GM23248 (cell line): ENCODE results near the gene FOXP3. TPM values are rescaled to one million over a fixed set of nuclear protein-coding genes. Genes with fewer than 3 reads are reported as not detected.

Experiments
- DNase-seq: peaks from one replicate; pipeline ENCODE4 v3.0.0-alpha.2; 2015
- H2AFZ ChIP-seq: fragments of 200-600 bp; sonication (generic); 2 replicates; pipeline ENCODE4 v1.6.1; 2016; ENCODE audit warnings: antibody characterized with exemption
- H3F3A ChIP-seq: fragments of 200-600 bp; sonication (generic); 2 replicates; pipeline ENCODE4 v1.6.1; 2016; ENCODE audit warnings: mild to moderate bottlenecking, antibody characterized with exemption, mixed run types; ENCODE audit not compliant: insufficient read depth
- H3K27ac ChIP-seq: fragments of 200-600 bp; sonication (generic); 2 replicates; pipeline ENCODE4 v1.5.1; 2016; ENCODE audit warnings: mild to moderate bottlenecking
- H3K27me3 ChIP-seq: fragments of 200-600 bp; sonication (generic); replicated peaks from 2 replicates; pipeline ENCODE4 v1.6.1; 2016; ENCODE audit warnings: mild to moderate bottlenecking; ENCODE audit not compliant: insufficient read depth
- H3K36me3 ChIP-seq: fragments of 200-600 bp; sonication (generic); 2 replicates; pipeline ENCODE4 v1.6.1; 2016; ENCODE audit warnings: low read depth, mild to moderate bottlenecking
- H3K4me1 ChIP-seq: fragments of 200-600 bp; sonication (generic); 2 replicates; pipeline ENCODE4 v1.6.1; 2016; ENCODE audit warnings: mild to moderate bottlenecking; ENCODE audit not compliant: insufficient read depth
- H3K4me2 ChIP-seq: fragments of 200-600 bp; sonication (generic); one replicate; pipeline ENCODE4 v1.6.1; 2016; ENCODE audit warnings: mild to moderate bottlenecking; ENCODE audit not compliant: unreplicated experiment
- H3K4me3 ChIP-seq: fragments of 200-600 bp; sonication (generic); 2 replicates; pipeline ENCODE4 v1.5.1; 2016; ENCODE audit warnings: mild to moderate bottlenecking
- H3K79me2 ChIP-seq: fragments of 200-600 bp; sonication (generic); 2 replicates; pipeline ENCODE4 v1.6.1; 2016; ENCODE audit warnings: mild to moderate bottlenecking; ENCODE audit not compliant: insufficient read depth
- H3K9ac ChIP-seq: fragments of 200-600 bp; sonication (generic); 2 replicates; pipeline ENCODE4 v1.6.1; 2016; ENCODE audit warnings: mild to moderate bottlenecking
- H3K9me2 ChIP-seq: fragments of 200-600 bp; sonication (generic); 2 replicates; pipeline ENCODE4 v1.6.1; 2016; ENCODE audit warnings: mixed run types, mild to moderate bottlenecking, moderate library complexity; ENCODE audit not compliant: insufficient read depth
- H3K9me3 ChIP-seq: fragments of 200-600 bp; sonication (generic); one replicate; pipeline ENCODE4 v1.6.1; 2017; ENCODE audit warnings: low read depth
- H4K20me1 ChIP-seq: fragments of 200-600 bp; sonication (generic); 2 replicates; pipeline ENCODE4 v1.6.0; 2016; ENCODE audit not compliant: insufficient read depth
- EZH2 ChIP-seq: fragments of 200-600 bp; sonication (generic); IDR thresholded peaks from 2 replicates; pipeline ENCODE4 v1.6.1; 2018; ENCODE audit warnings: antibody characterized with exemption, mild to moderate bottlenecking; ENCODE audit not compliant: insufficient read depth, poor library complexity, severe bottlenecking
- EZH2phosphoT487 ChIP-seq: fragments of 200-600 bp; sonication (generic); IDR thresholded peaks from 2 replicates; pipeline ENCODE4 v1.6.1; 2018; ENCODE audit warnings: antibody characterized with exemption, moderate library complexity, mild to moderate bottlenecking, low read depth; ENCODE audit not compliant: insufficient read depth
- WGBS, 2 experiments: methylation state at CpG; one replicate each; pipeline ENCODE4 v1.1.6; 2015 to 2017; ENCODE audit warnings: low lambda C conversion rate in 2 of 2, low coverage in 1 of 2; ENCODE audit errors: missing lambda C conversion rate in 2 of 2; 5-methylcytosine and 5-hydroxymethylcytosine counted together
- in situ Hi-C: fragments of 300-500 bp; cut with MboI; formaldehyde crosslinking; loops from 2 replicates; pipeline ENCODE4 v1.15.0; 2020
- polyA plus RNA-seq: library from polyadenylated mRNA; unstranded; fragments of >200 nt; fragmentation: Nextera tagmentation; extraction: Ambion mirVana; gene quantifications from 2 replicates; pipeline ENCODE4 v1.2.1, GENCODE V29; 2016
- total RNA-seq: library from RNA; depleted of rRNA; stranded (reverse); fragments of >200 nt; shearing (Covaris generic); gene quantifications from 2 replicates; pipeline ENCODE4 v1.2.3, GENCODE V29; 2014

The FOXP3 gene
- total and polyA plus RNA-seq, 2 experiments from 2014 or later, result 0.08 TPM; not detected in 1

DNA sequence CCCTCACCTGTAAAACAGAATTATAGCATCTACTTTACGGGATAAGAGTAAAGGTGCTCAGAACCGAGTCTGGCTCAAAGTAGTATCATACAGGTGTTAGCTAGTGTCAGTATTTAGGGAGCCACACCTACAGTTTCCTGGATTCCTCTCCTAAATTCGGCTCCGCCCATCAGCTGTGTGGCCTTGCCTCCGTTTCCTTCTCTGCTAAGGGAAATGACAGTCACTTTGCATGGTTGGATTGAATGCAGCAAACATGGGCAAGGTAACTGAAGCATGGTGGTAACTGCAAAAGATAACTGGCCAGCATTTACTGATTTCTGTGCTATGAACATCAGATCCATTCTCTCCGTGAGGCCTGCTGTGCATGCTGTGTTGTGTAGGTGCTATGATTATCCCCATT is 7.9 kb upstream of the FOXP3 start:
- Histone ChIP-seq H3K79me2 (peaks cover 36% of the 10 kb centered on the region), H3K27me3 (no peaks in the 10 kb centered on the region), H3K9ac (no peak overlapping the region), H3K4me3 (no peak overlapping the region), H3K4me2 (no peak overlapping the region), H3F3A (no peaks in the 10 kb centered on the region), H3K27ac (no peak overlapping the region), H3K9me3 (no peaks in the 10 kb centered on the region), H4K20me1 (no peaks in the 10 kb centered on the region), H3K36me3 (no peaks in the 10 kb centered on the region), H3K9me2 (no peaks in the 10 kb centered on the region), H3K4me1 (peaks cover 6% of the 10 kb centered on the region; the same call in 1 of the 2 replicates), H2AFZ (no peak overlapping the region)
- WGBS, 2 experiments, result 53 to 56% methylated on average over 6 of the region's 6 CpGs
- in situ Hi-C loops, result no loop called here
- DNase-seq, result no peak
- no peak for TF ChIP-seq EZH2phosphoT487
- TF ChIP-seq EZH2, result no peak

DNA sequence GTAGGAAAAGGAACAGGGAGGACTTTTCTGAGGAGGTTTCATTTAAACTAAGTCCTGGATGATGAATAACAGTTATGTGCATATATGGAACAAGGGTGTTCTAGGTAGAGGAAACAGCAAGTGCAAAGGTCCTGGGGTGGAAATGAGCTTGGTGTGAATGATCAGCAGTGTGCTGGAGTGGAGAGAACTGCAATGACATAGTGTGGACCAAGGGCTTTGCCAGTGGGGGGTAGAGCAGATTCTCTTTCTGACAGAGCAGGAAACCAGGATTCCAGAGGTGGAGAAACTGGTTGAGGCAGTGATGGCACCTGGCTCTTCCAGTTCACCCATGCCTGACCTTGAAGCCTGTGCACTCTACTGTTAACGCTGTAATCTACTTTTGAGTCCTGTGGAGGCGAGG is 6.8 kb upstream of the FOXP3 start:
- Histone ChIP-seq H3K79me2 (peaks cover 36% of the 10 kb centered on the region), H2AFZ (no peak overlapping the region), H3F3A (no peaks in the 10 kb centered on the region), H3K9me2 (no peaks in the 10 kb centered on the region), H4K20me1 (no peaks in the 10 kb centered on the region), H3K4me2 (no peak overlapping the region), H3K27ac (no peak overlapping the region), H3K9me3 (no peaks in the 10 kb centered on the region), H3K4me3 (no peak overlapping the region), H3K36me3 (no peaks in the 10 kb centered on the region), H3K4me1 (peaks cover 6% of the 10 kb centered on the region; the same call in 1 of the 2 replicates), H3K9ac (no peak overlapping the region), H3K27me3 (no peaks in the 10 kb centered on the region)
- no peak for DNase-seq
- no peak for TF ChIP-seq EZH2
- TF ChIP-seq EZH2phosphoT487, result no peak
- in situ Hi-C loops, result no loop called here
- WGBS, 2 experiments, result 80 to 94% methylated on average over 1 to 2 of the region's 2 CpGs

DNA sequence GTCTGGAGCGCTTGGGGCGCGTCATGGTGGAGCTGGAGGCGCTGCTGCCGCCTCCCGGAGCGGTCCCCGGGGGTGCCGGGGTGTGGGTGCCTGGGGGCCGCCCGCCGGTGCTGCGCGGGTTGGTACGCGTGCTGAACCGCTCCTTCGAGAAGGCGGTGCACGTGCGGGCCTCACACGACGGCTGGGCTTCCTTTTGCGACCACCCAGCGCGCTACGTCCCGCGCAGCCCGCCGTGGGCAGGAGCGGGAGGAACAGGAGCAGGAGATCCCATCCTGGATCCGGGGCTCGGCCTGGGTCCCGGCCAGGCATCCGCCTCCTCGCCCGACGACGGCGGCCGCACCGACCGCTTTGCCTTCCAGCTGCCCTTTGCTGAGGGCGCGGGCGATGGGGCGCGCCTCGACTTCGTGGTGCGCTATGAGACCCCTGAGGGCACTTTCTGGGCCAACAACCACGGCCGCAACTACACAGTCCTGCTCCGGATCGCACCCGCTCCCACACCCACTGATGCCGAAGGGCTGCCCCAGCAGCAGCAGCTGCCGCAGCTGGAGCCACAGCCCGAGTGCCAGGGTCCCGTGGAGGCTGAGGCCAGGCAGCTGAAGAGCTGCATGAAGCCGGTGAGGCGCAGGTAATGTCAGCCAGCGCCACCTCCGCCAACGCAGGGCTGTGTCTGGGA is 5.9 kb upstream of the FOXP3 start:
- no peaks in the 10 kb centered on the region for H4K20me1 ChIP-seq
- peak; percentile 19 for DNase-seq
- in situ Hi-C loops, result no loop called here
- H3K4me3 ChIP-seq, result peak overlapping the region; percentile 78
- no peaks in the 10 kb centered on the region for H3F3A ChIP-seq
- TF ChIP-seq EZH2phosphoT487, result no peak
- no peak for TF ChIP-seq EZH2
- no peaks in the 10 kb centered on the region for H3K9me3 ChIP-seq
- no peaks in the 10 kb centered on the region for H3K9me2 ChIP-seq
- H3K36me3 ChIP-seq, result no peaks in the 10 kb centered on the region
- H3K4me2 ChIP-seq, result peak overlapping the region; percentile 18
- 54 to 93% methylated on average over 13 to 28 of the region's 66 CpGs for WGBS, 2 experiments
- no peak overlapping the region; the same call in 1 of the 2 replicates for H2AFZ ChIP-seq
- peaks cover 36% of the 10 kb centered on the region for H3K79me2 ChIP-seq
- peaks cover 6% of the 10 kb centered on the region; the same call in 1 of the 2 replicates for H3K4me1 ChIP-seq
- peak overlapping the region; percentile 99 for H3K27ac ChIP-seq
- no peaks in the 10 kb centered on the region for H3K27me3 ChIP-seq
- H3K9ac ChIP-seq, result peak overlapping the region; percentile 91

DNA sequence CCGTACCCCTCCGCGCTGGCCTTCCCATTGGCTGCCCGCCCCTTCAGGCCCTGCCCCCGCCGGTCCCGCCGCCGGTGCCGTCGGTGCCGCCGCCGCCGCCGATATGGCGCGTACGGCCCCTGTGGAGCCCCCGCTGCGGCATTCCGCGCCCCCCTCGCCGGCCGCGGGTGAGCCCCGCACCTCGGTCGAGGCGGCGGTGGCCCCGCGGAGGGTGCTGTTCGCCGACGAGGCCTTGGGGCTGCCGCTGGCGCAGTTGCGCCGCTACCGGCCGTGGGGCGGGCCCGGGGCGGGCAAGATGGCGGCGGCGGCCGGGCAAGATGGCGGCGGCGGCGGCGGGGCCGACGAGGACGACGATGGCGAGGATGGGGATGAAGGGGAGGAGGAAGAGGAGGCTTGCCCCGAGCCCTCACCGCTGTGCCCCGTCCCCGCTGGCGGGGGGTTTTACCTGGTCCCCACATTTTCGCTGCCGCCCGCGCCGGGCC is 5.3 kb upstream of the FOXP3 start, which contains the start of gene PPP1R3F:
PPP1R3F (plus strand) TSS at position 27 of the 482 bp plus-strand sequence; CDS start at position 104, 77 bp downstream.
- no peaks in the 10 kb centered on the region for H3K9me2 ChIP-seq
- no peaks in the 10 kb centered on the region for H3K9me3 ChIP-seq
- peaks cover 6% of the 10 kb centered on the region; the same call in 1 of the 2 replicates for H3K4me1 ChIP-seq
- H2AFZ ChIP-seq, result peak within 1 kb of the TSS; percentile 85
- no peaks in the 10 kb centered on the region for H3F3A ChIP-seq
- TF ChIP-seq EZH2 (no peak), EZH2phosphoT487 (no peak)
- peak within 1 kb of the TSS; percentile 78 for H3K4me3 ChIP-seq
- peak within 1 kb of the TSS; percentile 80 for H3K4me2 ChIP-seq
- 0% methylated on average over 29 of the region's 70 CpGs; no CpG with 5 or more reads in 1 of the 2 experiments for WGBS, 2 experiments
- H4K20me1 ChIP-seq, result no peaks in the 10 kb centered on the region
- peaks cover 36% of the 10 kb centered on the region for H3K79me2 ChIP-seq
- no peaks in the 10 kb centered on the region for H3K36me3 ChIP-seq
- H3K27ac ChIP-seq, result peak within 1 kb of the TSS; percentile 99
- in situ Hi-C loops, result no loop called here
- no peaks in the 10 kb centered on the region for H3K27me3 ChIP-seq
- H3K9ac ChIP-seq, result peak within 1 kb of the TSS; percentile 91
- DNase-seq, result no peak
